Tibial nerve (tissue), 4 donors: ENCODE measurements around the gene SUSD3. TPM values are rescaled to one million over a fixed set of nuclear protein-coding genes. Genes with fewer than 3 reads are reported as not detected.

ENCODE experiments used
- DNase-seq, 2 donors: peaks; one replicate each; pipeline ENCODE4 v3.0.0-alpha.2; 2019; ENCODE audit warnings: low spot score in 2 of 2
- H3K27ac ChIP-seq, 4 donors: fragments of 200-600 bp; sonication (generic) in 3 of 4; one replicate each; pipeline ENCODE4 v1.5.1; 2017 to 2019; ENCODE audit warnings: mild to moderate bottlenecking in 1 of 4
- H3K27me3 ChIP-seq, 2 donors: fragments of 200-600 bp; sonication (generic) in 1 of 2; one replicate each; pipeline versions ENCODE4 v1.5.1 to v1.6.0; 2017 to 2019
- H3K36me3 ChIP-seq, 3 donors: fragments of 200-600 bp; sonication (generic); one replicate each; pipeline ENCODE4 v1.5.1; 2018 to 2019
- H3K4me1 ChIP-seq, 4 donors: fragments of 200-600 bp; sonication (generic) in 3 of 4; one replicate each; pipeline ENCODE4 v1.5.1; 2017 to 2019
- H3K4me3 ChIP-seq, 4 donors: fragments of 200-600 bp; sonication (generic) in 3 of 4; one replicate each; pipeline ENCODE4 v1.5.1; 2017 to 2019; ENCODE audit warnings: mild to moderate bottlenecking in 1 of 4, moderate library complexity in 1 of 4
- H3K9me3 ChIP-seq, 4 donors: fragments of 200-600 bp; sonication (generic) in 3 of 4; one replicate each; pipeline ENCODE4 v1.5.1; 2017 to 2019
- CTCF ChIP-seq, 5 experiments: fragments of 200-600 bp in 3 of 5; fragments of 450-650 bp in 2 of 5; sonication (generic) in 3 of 5; IDR thresholded peaks; one replicate each; pipeline ENCODE4 v1.5.1; 2016 to 2019; ENCODE audit warnings: antibody characterized with exemption in 5 of 5, mild to moderate bottlenecking in 3 of 5, moderate library complexity in 2 of 5
- EP300 ChIP-seq, 2 donors: sonication (generic); formaldehyde crosslinking; IDR thresholded peaks; one replicate each; pipeline ENCODE4 v1.6.1; 2017; ENCODE audit warnings: antibody characterized with exemption in 2 of 2, mild to moderate bottlenecking in 1 of 2
- POLR2A ChIP-seq, 2 donors: fragments of 450-650 bp; IDR thresholded peaks; one replicate each; pipeline ENCODE4 v1.6.1; 2017; ENCODE audit warnings: antibody characterized with exemption in 2 of 2, mild to moderate bottlenecking in 2 of 2, moderate library complexity in 2 of 2
- WGBS, 2 donors: methylation state at CpG; one replicate each; pipeline ENCODE4 v1.1.5; 2018; 5-methylcytosine and 5-hydroxymethylcytosine counted together
- total RNA-seq, 4 donors: library from RNA; depleted of rRNA; stranded (reverse); fragments of >200 nt; gene quantifications; one replicate each; pipeline ENCODE4 v1.1.0, GENCODE V29; 2016

SUSD3 gene
- total RNA-seq, 4 donors from 2014 or later: 3.0 to 4.2 (median 3.7) TPM; not detected in 1

- Histone ChIP-seq H3K4me3 (peak overlapping the region in 1 of 4 donors; percentile 60), H3K4me1 (peaks cover 0 to 43% (median 13%) of the 10 kb centered on the region in 4 donors), H3K27me3 (no peaks in the 10 kb centered on the region), H3K27ac (peak overlapping the region in 3 of 4 donors; percentile 20 to 84 (median 43)), H3K9me3 (no peaks in the 10 kb centered on the region), H3K36me3 (no peaks in the 10 kb centered on the region)
- no peak for DNase-seq
- no peak for TF ChIP-seq EP300 (IDR thresholded peaks at IDR 0.05)
- no peak for TF ChIP-seq POLR2A (IDR thresholded peaks at IDR 0.05)
- no peak for TF ChIP-seq CTCF (IDR thresholded peaks at IDR 0.05)
- WGBS, 2 donors: 37 to 53% methylated on average over 10 to 11 of the region's 14 CpGs
These were observed 672 bp upstream of the SUSD3 start for GRCh38 chr9:93057703-93058354.

GRCh38 chr9:93059011-93059714 is 662 bp downstream of the SUSD3 start:
- peak overlapping the region in 3 of 4 donors; percentile 20 to 84 (median 43) for H3K27ac ChIP-seq
- H3K4me3 ChIP-seq: peak overlapping the region; percentile 31 to 62 (median 46)
- DNase-seq: no peak
- WGBS, 2 donors: 35 to 69% methylated on average over 20 to 47 of the region's 53 CpGs
- no peaks in the 10 kb centered on the region for H3K9me3 ChIP-seq
- TF ChIP-seq CTCF (IDR thresholded peaks at IDR 0.05) (no peak), EP300 (IDR thresholded peaks at IDR 0.05) (no peak), POLR2A (IDR thresholded peaks at IDR 0.05) (no peak)
- peaks cover 0 to 49% (median 13%) of the 10 kb centered on the region in 4 donors for H3K4me1 ChIP-seq
- H3K36me3 ChIP-seq: no peaks in the 10 kb centered on the region
- H3K27me3 ChIP-seq: no peaks in the 10 kb centered on the region

- H3K27me3 ChIP-seq: no peaks in the 10 kb centered on the region
- H3K9me3 ChIP-seq: no peaks in the 10 kb centered on the region
- no peak for TF ChIP-seq CTCF (IDR thresholded peaks at IDR 0.05)
- no peak for TF ChIP-seq POLR2A (IDR thresholded peaks at IDR 0.05)
- TF ChIP-seq EP300 (IDR thresholded peaks at IDR 0.05): no peak
- peaks cover 0 to 51% (median 14%) of the 10 kb centered on the region in 4 donors for H3K4me1 ChIP-seq
- peak overlapping the region in 2 of 4 donors; percentile 60 to 62 for H3K4me3 ChIP-seq
- H3K27ac ChIP-seq: peak overlapping the region in 1 of 4 donors; percentile 84
- no peaks in the 10 kb centered on the region for H3K36me3 ChIP-seq
- WGBS, 2 donors: 75 to 88% methylated on average over 7 of the region's 7 CpGs
- no peak for DNase-seq
These were observed 1.4 kb downstream of the SUSD3 start for GRCh38 chr9:93059715-93060578.

DNA sequence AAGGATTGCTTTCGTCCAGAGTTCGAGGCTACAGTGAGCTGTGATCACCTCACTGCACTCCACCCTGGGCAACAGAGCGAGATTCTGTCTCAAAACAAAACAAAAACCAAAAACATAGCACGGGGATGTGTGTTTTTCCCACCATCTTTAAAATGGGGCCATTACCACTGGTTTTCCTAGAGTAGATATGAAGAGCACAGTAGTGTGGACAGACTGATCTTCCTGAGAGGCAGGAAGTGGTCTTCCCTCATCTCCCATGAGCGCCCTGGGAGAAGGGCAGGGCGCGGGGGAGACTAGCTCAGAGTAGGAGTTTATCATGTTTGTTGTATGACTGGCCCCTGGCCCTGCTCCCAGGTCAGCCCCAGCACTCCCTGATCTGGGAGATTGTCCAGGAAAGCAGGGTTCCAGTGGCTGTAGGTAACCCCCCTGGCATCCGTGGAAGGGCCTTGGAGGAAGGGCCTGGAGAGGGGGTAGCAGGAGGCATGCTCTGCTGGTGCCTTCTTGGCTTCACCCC is 2.3 kb downstream of the SUSD3 start:
- H3K4me1 ChIP-seq: peaks cover 0 to 59% (median 16%) of the 10 kb centered on the region in 4 donors
- TF ChIP-seq CTCF (IDR thresholded peaks at IDR 0.05): no peak
- no peak for TF ChIP-seq POLR2A (IDR thresholded peaks at IDR 0.05)
- TF ChIP-seq EP300 (IDR thresholded peaks at IDR 0.05): no peak
- no peak overlapping the region for H3K4me3 ChIP-seq
- H3K27me3 ChIP-seq: no peaks in the 10 kb centered on the region
- H3K36me3 ChIP-seq: no peaks in the 10 kb centered on the region
- DNase-seq: no peak
- no peaks in the 10 kb centered on the region for H3K9me3 ChIP-seq
- WGBS, 2 donors: 72 to 83% methylated on average over 8 of the region's 8 CpGs
- H3K27ac ChIP-seq: peak overlapping the region in 1 of 4 donors; percentile 53
